SK-N-SH (cell line): ENCODE measurements around the gene FBXL7. TPM values are rescaled to one million over a fixed set of nuclear protein-coding genes. Genes with fewer than 3 reads are reported as not detected.

Source experiments
- CTCF ChIA-PET: fragments of 300-600, 350-600 bp; formaldehyde crosslinking; extraction: SDS; loops from one replicate; lab custom pipeline; 2021; lab: Yijun Ruan, JAX
- POLR2A ChIA-PET: fragments of 350-600 bp; sonication (Branson Sonifier 250); formaldehyde crosslinking; extraction: SDS; loops from one replicate; lab custom pipeline; 2020; ENCODE audit warnings: antibody characterized with exemption, inconsistent platforms; lab: Yijun Ruan, JAX
- DNase-seq: peaks from one replicate; pipeline ENCODE4 v3.0.0; 2012
- H2AFZ ChIP-seq: fragments of 200-600 bp; sonication (generic); 2 replicates; pipeline ENCODE4 v1.8.1; 2016; ENCODE audit warnings: antibody characterized with exemption, mild to moderate bottlenecking, low read depth
- H3F3A ChIP-seq: fragments of 200-600 bp; sonication (generic); replicated peaks from 2 replicates; pipeline ENCODE3; 2016; ENCODE audit warnings: antibody characterized with exemption, mild to moderate bottlenecking; ENCODE audit not compliant: insufficient read depth
- H3K27ac ChIP-seq, 2 experiments: fragments of 200-500 bp in 1 of 2; fragments of 200-600 bp in 1 of 2; sonication (Bioruptor generic) in 1 of 2; sonication (generic), shearing (Covaris generic) in 1 of 2; 2 replicates each; pipeline versions ENCODE4 v1.5.1 to v1.6.1; 2014 to 2016; ENCODE audit warnings: low read depth in 2 of 2, inconsistent platforms in 1 of 2, low read length in 1 of 2, mild to moderate bottlenecking in 1 of 2, mixed read lengths in 1 of 2
- H3K27me3 ChIP-seq: fragments of 200-600 bp; sonication (generic), shearing (Covaris generic); 2 replicates; pipeline ENCODE4 v1.6.1; 2016; ENCODE audit warnings: mixed run types; ENCODE audit not compliant: insufficient read depth
- H3K36me3 ChIP-seq, 2 experiments: fragments of 200-500 bp in 1 of 2; fragments of 200-600 bp in 1 of 2; sonication (Bioruptor generic) in 1 of 2; sonication (generic) in 1 of 2; replicated peaks in 1 of 2; 2 replicates each; pipeline versions ENCODE3 to v1.5.1; 2014 to 2016; ENCODE audit warnings: low read length in 1 of 2, mild to moderate bottlenecking in 1 of 2; ENCODE audit not compliant: insufficient read depth in 2 of 2, control insufficient read depth in 1 of 2
- H3K4me1 ChIP-seq, 2 experiments: fragments of 200-500 bp in 1 of 2; fragments of 200-600 bp in 1 of 2; sonication (Bioruptor generic) in 1 of 2; sonication (generic), shearing (Covaris generic) in 1 of 2; 2 replicates each; pipeline versions ENCODE4 v1.5.1 to v1.6.1; 2014 to 2016; ENCODE audit warnings: low read depth in 1 of 2, low read length in 1 of 2, mixed run types in 1 of 2; ENCODE audit not compliant: insufficient read depth in 2 of 2, control insufficient read depth in 1 of 2
- H3K4me2 ChIP-seq: fragments of 200-600 bp; sonication (generic), shearing (Covaris generic); 2 replicates; pipeline ENCODE4 v1.6.1; 2017; ENCODE audit warnings: mixed run types
- H3K4me3 ChIP-seq, 2 experiments: fragments of 200-500 bp in 1 of 2; fragments of 200-600 bp in 1 of 2; sonication (Bioruptor generic) in 1 of 2; sonication (generic), shearing (Covaris generic) in 1 of 2; 2 replicates each; pipeline versions ENCODE4 v1.5.1 to v1.8.1; 2014 to 2016; ENCODE audit warnings: low read depth in 2 of 2, inconsistent platforms in 1 of 2, low read length in 1 of 2, mild to moderate bottlenecking in 1 of 2, mixed read lengths in 1 of 2, moderate library complexity in 1 of 2
- H3K79me2 ChIP-seq: fragments of 200-600 bp; sonication (generic); 2 replicates; pipeline ENCODE4 v1.8.1; 2017; ENCODE audit warnings: mild to moderate bottlenecking; ENCODE audit not compliant: insufficient read depth
- H3K9ac ChIP-seq: fragments of 200-600 bp; sonication (generic); 2 replicates; pipeline ENCODE4 v1.6.1; 2017; ENCODE audit warnings: mixed run types
- H3K9me2 ChIP-seq: fragments of 200-600 bp; sonication (generic); 2 replicates; pipeline ENCODE4 v1.6.1; 2017; ENCODE audit warnings: mixed run types
- H3K9me3 ChIP-seq: fragments of 200-600 bp; sonication (generic); 2 replicates; pipeline ENCODE4 v1.6.1; 2017; ENCODE audit warnings: mixed run types, mild to moderate bottlenecking, moderate library complexity
- H4K20me1 ChIP-seq: fragments of 200-600 bp; sonication (generic); 2 replicates; pipeline ENCODE4 v1.6.1; 2017; ENCODE audit warnings: mild to moderate bottlenecking, mixed run types; ENCODE audit not compliant: insufficient read depth
- CHD2 ChIP-seq: fragments of 150-350 bp; IDR thresholded peaks from 2 replicates; pipeline ENCODE4 v1.6.1; 2018; ENCODE audit warnings: low read length; ENCODE audit not compliant: partially characterized antibody
- ELF1 ChIP-seq: IDR thresholded peaks from 2 replicates; pipeline ENCODE4 v1.4.0; 2012
- EZH2phosphoT487 ChIP-seq: fragments of 200-600 bp; sonication (generic); IDR thresholded peaks from 2 replicates; pipeline ENCODE4 v1.6.1; 2017; ENCODE audit warnings: low read depth, mixed run types, mild to moderate bottlenecking, antibody characterized with exemption, moderate library complexity, borderline replicate concordance
- FOXJ3 ChIP-seq: sonication (generic); formaldehyde crosslinking; IDR thresholded peaks from 2 replicates; pipeline ENCODE4 v1.5.1; 2020; ENCODE audit warnings: mild to moderate bottlenecking, missing genetic modification reagents
- FOXM1 ChIP-seq: IDR thresholded peaks from 2 replicates; pipeline ENCODE4 v1.4.0; 2012; ENCODE audit warnings: low read depth, mild to moderate bottlenecking
- GATA2 ChIP-seq: sonication (generic); formaldehyde crosslinking; IDR thresholded peaks from 2 replicates; pipeline ENCODE4 v1.5.0; 2020; ENCODE audit warnings: mild to moderate bottlenecking, missing genetic modification reagents
- MXI1 ChIP-seq: IDR thresholded peaks from 2 replicates; pipeline ENCODE4 v1.6.1; 2012; ENCODE audit warnings: mild to moderate bottlenecking, low read depth, low read length, improper control_type of control experiment
- RAD21 ChIP-seq: IDR thresholded peaks from 2 replicates; pipeline ENCODE4 v1.6.1; 2012; ENCODE audit warnings: mild to moderate bottlenecking, low read length
- RCOR1 ChIP-seq: fragments of 150-350 bp; IDR thresholded peaks from 2 replicates; pipeline ENCODE4 v1.6.1; 2017; ENCODE audit warnings: antibody characterized with exemption, low read length
- RFX5 ChIP-seq: IDR thresholded peaks from 2 replicates; pipeline ENCODE4 v1.6.1; 2012; ENCODE audit warnings: mild to moderate bottlenecking, improper control_type of control experiment, low read length
- TCF12 ChIP-seq: IDR thresholded peaks from 2 replicates; pipeline ENCODE4 v1.4.0; 2012
- YY1 ChIP-seq: IDR thresholded peaks from 2 replicates; pipeline ENCODE4 v1.4.0; 2012; ENCODE audit warnings: low read depth, mild to moderate bottlenecking
- WGBS: methylation state at CpG from one replicate; pipeline ENCODE4 v1.1.6; 2017; ENCODE audit warnings: low lambda C conversion rate; 5-methylcytosine and 5-hydroxymethylcytosine counted together
- polyA plus RNA-seq, 3 experiments: library from polyadenylated mRNA; depleted of rRNA; stranded (reverse); fragments of >200 nt; gene quantifications; 2 replicates each; pipeline ENCODE4 v1.2.3, GENCODE V29; 2012
- TF ChIP-seq, protein P1 (sequence below): fragments of 150-350 bp; IDR thresholded peaks from 2 replicates; pipeline ENCODE4 v1.6.1; 2017; ENCODE audit warnings: antibody characterized with exemption, low read length, low read depth, borderline replicate concordance
- TF ChIP-seq, protein P2 (sequence below): IDR thresholded peaks from 2 replicates; pipeline ENCODE4 v1.6.1; 2012; ENCODE audit warnings: mild to moderate bottlenecking, low read depth, low read length, moderate library complexity
- TF ChIP-seq, protein P3 (sequence below): fragments of 200-600 bp; sonication (generic); IDR thresholded peaks from 2 replicates; pipeline ENCODE4 v1.6.1; 2017; ENCODE audit warnings: antibody characterized with exemption, mild to moderate bottlenecking, moderate library complexity
- TF ChIP-seq, protein P4 (sequence below): IDR thresholded peaks from 2 replicates; pipeline ENCODE4 v1.4.0; 2012; ENCODE audit warnings: low read depth

The FBXL7 gene
- polyA plus RNA-seq, 1 of the 3 experiments (the other 2 are of a cell fraction): 7.0 TPM

DNA sequence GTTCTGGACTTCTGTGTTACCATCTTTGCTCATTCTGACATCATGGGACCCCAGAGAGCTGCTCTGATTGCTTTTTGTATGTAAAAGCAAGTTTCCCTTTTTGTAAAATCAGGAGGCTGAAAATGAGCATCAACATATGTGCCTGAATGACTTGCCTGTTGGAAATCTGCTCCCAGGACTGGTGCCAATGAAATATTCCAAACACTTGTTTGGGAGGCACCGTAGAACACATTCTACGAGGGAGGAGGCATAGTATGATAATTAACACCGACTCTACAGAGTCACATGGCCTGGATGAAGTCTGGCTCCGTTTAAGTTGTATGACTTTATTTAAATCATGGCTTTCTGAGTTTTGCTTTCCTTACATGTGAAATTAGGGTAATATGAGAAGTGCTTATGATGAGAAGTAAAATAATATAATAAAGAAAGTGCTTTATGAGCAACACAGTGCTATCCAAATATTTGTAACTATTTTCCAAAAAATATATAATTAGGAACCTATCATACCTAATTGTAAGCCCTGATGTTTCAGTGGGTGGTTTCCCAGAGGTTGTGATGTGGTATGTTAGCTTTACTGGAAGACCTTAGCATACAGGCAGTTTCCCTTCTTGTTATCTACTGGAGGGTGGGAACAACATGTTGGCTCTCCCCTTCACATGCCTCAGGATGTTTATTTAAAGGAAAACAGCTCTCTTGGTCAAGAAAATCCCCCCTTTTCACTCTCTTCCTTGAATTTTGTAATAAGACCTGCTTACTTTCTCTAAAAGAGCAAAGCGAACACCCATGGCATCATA lies 238.1 kb downstream of the FBXL7 start:
- Histone ChIP-seq H3K9me2 (no peaks in the 10 kb centered on the region), H3K4me3 (no peak overlapping the region), H2AFZ (no peak overlapping the region), H3K4me1 (peaks cover 0 to 8% of the 10 kb centered on the region in 2 experiments; a peak in 2 of 4 replicates), H3K79me2 (peaks cover 7% of the 10 kb centered on the region; the same call in 1 of the 2 replicates), H4K20me1 (no peaks in the 10 kb centered on the region), H3K27me3 (no peaks in the 10 kb centered on the region), H3K36me3 (no peaks in the 10 kb centered on the region), H3K4me2 (no peak overlapping the region), H3K9ac (no peak overlapping the region), H3K27ac (peak overlapping the region in 1 of 2 experiments; percentile 65; a peak in 1 of 4 replicates), H3K9me3 (no peaks in the 10 kb centered on the region), H3F3A (no peaks in the 10 kb centered on the region)
- ChIA-PET POLR2A (no interaction called here), CTCF (no interaction called here)
- no peak for DNase-seq
- TF ChIP-seq FOXM1 (no peak), RFX5 (no peak), FOXJ3 (no peak)
- TF ChIP-seq, protein P1, sequence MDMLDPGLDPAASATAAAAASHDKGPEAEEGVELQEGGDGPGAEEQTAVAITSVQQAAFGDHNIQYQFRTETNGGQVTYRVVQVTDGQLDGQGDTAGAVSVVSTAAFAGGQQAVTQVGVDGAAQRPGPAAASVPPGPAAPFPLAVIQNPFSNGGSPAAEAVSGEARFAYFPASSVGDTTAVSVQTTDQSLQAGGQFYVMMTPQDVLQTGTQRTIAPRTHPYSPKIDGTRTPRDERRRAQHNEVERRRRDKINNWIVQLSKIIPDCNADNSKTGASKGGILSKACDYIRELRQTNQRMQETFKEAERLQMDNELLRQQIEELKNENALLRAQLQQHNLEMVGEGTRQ: no peak
- TF ChIP-seq, protein P2, sequence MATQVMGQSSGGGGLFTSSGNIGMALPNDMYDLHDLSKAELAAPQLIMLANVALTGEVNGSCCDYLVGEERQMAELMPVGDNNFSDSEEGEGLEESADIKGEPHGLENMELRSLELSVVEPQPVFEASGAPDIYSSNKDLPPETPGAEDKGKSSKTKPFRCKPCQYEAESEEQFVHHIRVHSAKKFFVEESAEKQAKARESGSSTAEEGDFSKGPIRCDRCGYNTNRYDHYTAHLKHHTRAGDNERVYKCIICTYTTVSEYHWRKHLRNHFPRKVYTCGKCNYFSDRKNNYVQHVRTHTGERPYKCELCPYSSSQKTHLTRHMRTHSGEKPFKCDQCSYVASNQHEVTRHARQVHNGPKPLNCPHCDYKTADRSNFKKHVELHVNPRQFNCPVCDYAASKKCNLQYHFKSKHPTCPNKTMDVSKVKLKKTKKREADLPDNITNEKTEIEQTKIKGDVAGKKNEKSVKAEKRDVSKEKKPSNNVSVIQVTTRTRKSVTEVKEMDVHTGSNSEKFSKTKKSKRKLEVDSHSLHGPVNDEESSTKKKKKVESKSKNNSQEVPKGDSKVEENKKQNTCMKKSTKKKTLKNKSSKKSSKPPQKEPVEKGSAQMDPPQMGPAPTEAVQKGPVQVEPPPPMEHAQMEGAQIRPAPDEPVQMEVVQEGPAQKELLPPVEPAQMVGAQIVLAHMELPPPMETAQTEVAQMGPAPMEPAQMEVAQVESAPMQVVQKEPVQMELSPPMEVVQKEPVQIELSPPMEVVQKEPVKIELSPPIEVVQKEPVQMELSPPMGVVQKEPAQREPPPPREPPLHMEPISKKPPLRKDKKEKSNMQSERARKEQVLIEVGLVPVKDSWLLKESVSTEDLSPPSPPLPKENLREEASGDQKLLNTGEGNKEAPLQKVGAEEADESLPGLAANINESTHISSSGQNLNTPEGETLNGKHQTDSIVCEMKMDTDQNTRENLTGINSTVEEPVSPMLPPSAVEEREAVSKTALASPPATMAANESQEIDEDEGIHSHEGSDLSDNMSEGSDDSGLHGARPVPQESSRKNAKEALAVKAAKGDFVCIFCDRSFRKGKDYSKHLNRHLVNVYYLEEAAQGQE: no peak
- WGBS: 67% methylated on average over 5 of the region's 5 CpGs

DNA sequence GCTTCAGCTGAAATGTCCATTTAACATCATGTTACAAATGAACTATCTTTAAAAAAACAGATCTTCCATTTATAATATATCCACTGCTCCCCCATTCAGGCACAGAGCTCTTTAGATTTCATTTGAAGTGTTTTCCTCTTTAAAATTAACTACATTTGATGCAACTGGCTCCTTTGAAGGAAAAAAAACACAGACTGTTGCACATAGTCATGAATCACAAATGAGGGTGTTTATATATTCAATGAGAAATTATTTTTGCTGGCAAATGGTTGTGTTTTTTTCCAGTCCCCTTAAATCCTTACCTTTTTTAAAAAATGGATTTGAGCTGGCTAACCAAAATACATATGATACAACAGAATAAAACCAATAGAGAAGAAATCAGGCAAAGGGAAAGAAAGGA lies 240.4 kb downstream of the FBXL7 start:
- POLR2A ChIA-PET: no interaction called here
- TF ChIP-seq, protein P3, sequence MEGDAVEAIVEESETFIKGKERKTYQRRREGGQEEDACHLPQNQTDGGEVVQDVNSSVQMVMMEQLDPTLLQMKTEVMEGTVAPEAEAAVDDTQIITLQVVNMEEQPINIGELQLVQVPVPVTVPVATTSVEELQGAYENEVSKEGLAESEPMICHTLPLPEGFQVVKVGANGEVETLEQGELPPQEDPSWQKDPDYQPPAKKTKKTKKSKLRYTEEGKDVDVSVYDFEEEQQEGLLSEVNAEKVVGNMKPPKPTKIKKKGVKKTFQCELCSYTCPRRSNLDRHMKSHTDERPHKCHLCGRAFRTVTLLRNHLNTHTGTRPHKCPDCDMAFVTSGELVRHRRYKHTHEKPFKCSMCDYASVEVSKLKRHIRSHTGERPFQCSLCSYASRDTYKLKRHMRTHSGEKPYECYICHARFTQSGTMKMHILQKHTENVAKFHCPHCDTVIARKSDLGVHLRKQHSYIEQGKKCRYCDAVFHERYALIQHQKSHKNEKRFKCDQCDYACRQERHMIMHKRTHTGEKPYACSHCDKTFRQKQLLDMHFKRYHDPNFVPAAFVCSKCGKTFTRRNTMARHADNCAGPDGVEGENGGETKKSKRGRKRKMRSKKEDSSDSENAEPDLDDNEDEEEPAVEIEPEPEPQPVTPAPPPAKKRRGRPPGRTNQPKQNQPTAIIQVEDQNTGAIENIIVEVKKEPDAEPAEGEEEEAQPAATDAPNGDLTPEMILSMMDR: no peak
- TF ChIP-seq FOXJ3 (no peak), EZH2phosphoT487 (no peak), FOXM1 (no peak), GATA2 (CRISPR knock-in tag) (no peak), RAD21 (no peak), CHD2 (no peak), TCF12 (no peak), ELF1 (no peak), MXI1 (no peak), RFX5 (no peak), YY1 (no peak), RCOR1 (no peak)
- TF ChIP-seq, protein P2: no peak
- TF ChIP-seq, protein P4, sequence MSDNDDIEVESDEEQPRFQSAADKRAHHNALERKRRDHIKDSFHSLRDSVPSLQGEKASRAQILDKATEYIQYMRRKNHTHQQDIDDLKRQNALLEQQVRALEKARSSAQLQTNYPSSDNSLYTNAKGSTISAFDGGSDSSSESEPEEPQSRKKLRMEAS: no peak

More for the DNA sequence above, 240.4 kb downstream of the FBXL7 start:
- CTCF ChIA-PET: interaction anchor here (0.6 to 1.0 kb wide), 2 partner anchors 29 to 395 kb away, joined by 3 read pairs; no protein-coding TSS in a partner anchor
- peaks cover 7% of the 10 kb centered on the region; the same call in 1 of the 2 replicates for H3K79me2 ChIP-seq
- peaks cover 0 to 8% of the 10 kb centered on the region in 2 experiments; a peak in 2 of 4 replicates for H3K4me1 ChIP-seq
- H3K4me2 ChIP-seq: no peak overlapping the region
- no peak overlapping the region for H3K27ac ChIP-seq
- no peaks in the 10 kb centered on the region for H3K9me2 ChIP-seq
- H3F3A ChIP-seq: no peaks in the 10 kb centered on the region
- no peaks in the 10 kb centered on the region for H4K20me1 ChIP-seq
- H2AFZ ChIP-seq: no peak overlapping the region
- no peaks in the 10 kb centered on the region for H3K27me3 ChIP-seq
- no peak for DNase-seq
- H3K36me3 ChIP-seq: no peaks in the 10 kb centered on the region
- no peak overlapping the region for H3K9ac ChIP-seq
- no peak overlapping the region for H3K4me3 ChIP-seq
- H3K9me3 ChIP-seq: no peaks in the 10 kb centered on the region
